Right lobe of liver (tissue), 6 donors: ENCODE data around the gene WRNIP1. TPM values are rescaled to one million over a fixed set of nuclear protein-coding genes. Genes with fewer than 3 reads are reported as not detected.

Experiments used
- ATAC-seq, 4 donors: fragments of 200-7000 bp; cut with Tn5 transposase; one replicate each; pipeline ENCODE4 v1.9.1; 2020; ENCODE audit warnings: mild to moderate bottlenecking in 4 of 4, moderate library complexity in 4 of 4
- DNase-seq, 3 donors: peaks; one replicate each; pipeline ENCODE4 v3.0.0-alpha.2; 2020
- H3K27ac ChIP-seq, 3 donors: fragments of 200-600 bp; one replicate each; pipeline ENCODE4 v1.8.0; 2022
- H3K27me3 ChIP-seq, 2 donors: fragments of 200-600 bp; one replicate each; pipeline ENCODE4 v1.8.0; 2022
- H3K36me3 ChIP-seq, 4 donors: fragments of 200-600 bp; sonication (generic) in 1 of 4; one replicate each; pipeline versions ENCODE4 v1.5.1 to v1.8.0; 2017 to 2022; ENCODE audit warnings: control low read depth in 1 of 4
- H3K4me1 ChIP-seq, 4 donors: fragments of 200-600 bp; sonication (generic) in 1 of 4; one replicate each; pipeline versions ENCODE4 v1.5.1 to v1.8.0; 2017 to 2022; ENCODE audit warnings: control low read depth in 1 of 4
- H3K4me3 ChIP-seq, 3 donors: fragments of 200-600 bp; one replicate each; pipeline ENCODE4 v1.8.0; 2022
- H3K9me3 ChIP-seq, 4 donors: fragments of 200-600 bp; sonication (generic) in 1 of 4; one replicate each; pipeline versions ENCODE4 v1.5.1 to v1.8.0; 2017 to 2022; ENCODE audit warnings: control low read depth in 1 of 4
- CTCF ChIP-seq, 4 donors: fragments of 200-600 bp in 3 of 4; fragments of 450-650 bp in 1 of 4; IDR thresholded peaks; one replicate each; pipeline versions ENCODE4 v1.5.1 to v1.8.0; 2016 to 2022; ENCODE audit warnings: antibody characterized with exemption in 4 of 4, mild to moderate bottlenecking in 2 of 4
- POLR2A ChIP-seq: fragments of 450-650 bp; IDR thresholded peaks from one replicate; pipeline ENCODE4 v1.6.1; 2017; ENCODE audit warnings: antibody characterized with exemption, mild to moderate bottlenecking
- WGBS: methylation state at CpG from one replicate; pipeline ENCODE4 v1.1.6; 2018; ENCODE audit warnings: low coverage, low lambda C conversion rate; ENCODE audit not compliant: insufficient coverage; ENCODE audit errors: missing lambda C conversion rate; 5-methylcytosine and 5-hydroxymethylcytosine counted together
- intact Hi-C, 2 donors: fragments of 100-400 bp; cut with DNase I; formaldehyde crosslinking; loops; one replicate each; pipeline versions ENCODE4 v1.11.2 to v1.14.1; 2022
- total RNA-seq, 6 experiments: library from RNA; depleted of rRNA in 2 of 6; stranded (reverse); fragments of >200 nt in 2 of 6; fragmentation: NEBNext Ultra II Directional in 3 of 6; extraction: Animal tissue kit (Norgen Biotek cat#: 25700) in 3 of 6; gene quantifications; one replicate each; pipeline versions ENCODE4 v1.1.0 to v1.2.4, GENCODE V29; 2016 to 2023
- donor health status: DM: no; HTN: yes; CAD: no.
- donor health status: DM: no; HTN: no; CAD: no.
- donor health status: DM: no; HTN: no; CAD: no.
- donor health status: DM: no; HTN: yes; CAD: no.
- donor health status: DM: no; HTN: yes; CAD: no.

The WRNIP1 gene
- total RNA-seq, 6 experiments from 2014 or later = 15.8 to 36.8 (median 20.7) TPM

- Histone ChIP-seq H3K9me3 (no peaks in the 10 kb centered on the region), H3K4me1 (no peaks in the 10 kb centered on the region), H3K27ac (no peak overlapping the region), H3K4me3 (no peak overlapping the region), H3K27me3 (no peaks in the 10 kb centered on the region), H3K36me3 (no peaks in the 10 kb centered on the region)
- intact Hi-C loops = no loop called here
- no peak for DNase-seq
- WGBS = 54% methylated on average over 3 of the region's 3 CpGs
- no peak for TF ChIP-seq CTCF (IDR thresholded peaks at IDR 0.05)
- no peak for TF ChIP-seq POLR2A
- ATAC-seq = no peak
Measured at GRCh38 chr6:2751871-2752270, 13.3 kb upstream of the WRNIP1 start.

- Histone ChIP-seq H3K4me1 (no peaks in the 10 kb centered on the region), H3K27ac (no peak overlapping the region), H3K4me3 (no peak overlapping the region), H3K36me3 (no peaks in the 10 kb centered on the region), H3K27me3 (no peaks in the 10 kb centered on the region), H3K9me3 (no peaks in the 10 kb centered on the region)
- ATAC-seq (no peak), DNase-seq (no peak)
- intact Hi-C loops = no loop called here
- 61% methylated on average over 5 of the region's 5 CpGs for WGBS
- TF ChIP-seq CTCF (IDR thresholded peaks at IDR 0.05) (no peak), POLR2A (no peak)
Measured at GRCh38 chr6:2752477-2753109, 12.6 kb upstream of the WRNIP1 start.

- H3K4me1 ChIP-seq = no peaks in the 10 kb centered on the region
- no peaks in the 10 kb centered on the region for H3K27me3 ChIP-seq
- no peak for DNase-seq
- no peaks in the 10 kb centered on the region for H3K9me3 ChIP-seq
- WGBS = 73% methylated on average over 7 of the region's 7 CpGs
- H3K27ac ChIP-seq = no peak overlapping the region
- H3K36me3 ChIP-seq = no peaks in the 10 kb centered on the region
- TF ChIP-seq POLR2A (no peak), CTCF (IDR thresholded peaks at IDR 0.05) (no peak)
- no peak for ATAC-seq
- intact Hi-C loops = no loop called here
- H3K4me3 ChIP-seq = no peak overlapping the region
Measured at GRCh38 chr6:2753110-2753489, 12.1 kb upstream of the WRNIP1 start.

GRCh38 chr6:2753743-2754142 is 11.4 kb upstream of the WRNIP1 start:
- no peak for DNase-seq
- TF ChIP-seq CTCF (IDR thresholded peaks at IDR 0.05) (no peak), POLR2A (no peak)
- Histone ChIP-seq H3K4me3 (no peak overlapping the region), H3K27ac (no peak overlapping the region), H3K36me3 (no peaks in the 10 kb centered on the region), H3K9me3 (no peaks in the 10 kb centered on the region), H3K4me1 (no peaks in the 10 kb centered on the region), H3K27me3 (no peaks in the 10 kb centered on the region)
- ATAC-seq = no peak
- intact Hi-C loops = no loop called here

GRCh38 chr6:2754393-2754792 is 10.8 kb upstream of the WRNIP1 start:
- Histone ChIP-seq H3K9me3 (no peaks in the 10 kb centered on the region), H3K27ac (no peak overlapping the region), H3K4me1 (no peaks in the 10 kb centered on the region), H3K36me3 (no peaks in the 10 kb centered on the region), H3K27me3 (no peaks in the 10 kb centered on the region), H3K4me3 (no peak overlapping the region)
- no peak for TF ChIP-seq CTCF (IDR thresholded peaks at IDR 0.05)
- intact Hi-C loops = no loop called here
- no peak for DNase-seq
- WGBS = 52% methylated on average over 3 of the region's 3 CpGs
- ATAC-seq = no peak
